Transverse colon (tissue), 4 donors: Measurements from ENCODE around the gene APOBEC2. TPM values are rescaled to one million over a fixed set of nuclear protein-coding genes. Genes with fewer than 3 reads are reported as not detected.
A peak's percentile ranks its signal among the peaks of the same experiment; 100 is the strongest.

Source experiments
- DNase-seq: peaks from one replicate; pipeline ENCODE4 v3.0.0-alpha.2; 2019
- H3K27ac ChIP-seq, 4 donors: fragments of 200-600 bp; sonication (generic); 2 replicates each; pipeline ENCODE4 v1.5.1; 2016 to 2018; ENCODE audit warnings: inconsistent platforms in 4 of 4
- H3K27me3 ChIP-seq: fragments of 200-600 bp; sonication (generic); 2 replicates; pipeline ENCODE4 v1.5.1; 2017; ENCODE audit warnings: inconsistent platforms
- H3K36me3 ChIP-seq, 4 donors: fragments of 200-600 bp; sonication (generic); 2 replicates each; pipeline ENCODE4 v1.5.1; 2017 to 2019; ENCODE audit warnings: inconsistent platforms in 4 of 4
- H3K4me1 ChIP-seq, 4 donors: fragments of 200-600 bp; sonication (generic); 2 replicates each; pipeline ENCODE4 v1.5.1; 2017 to 2020; ENCODE audit warnings: inconsistent platforms in 4 of 4
- H3K4me3 ChIP-seq, 4 donors: fragments of 200-600 bp; sonication (generic); 1 replicate in 1 of 4; 2 replicates in 3 of 4; pipeline versions ENCODE4 v1.5.1 to v1.6.1; 2017 to 2019; ENCODE audit warnings: inconsistent platforms in 4 of 4
- H3K9me3 ChIP-seq, 2 donors: fragments of 200-600 bp; sonication (generic); 2 replicates each; pipeline ENCODE4 v1.5.1; 2017 to 2019; ENCODE audit warnings: inconsistent platforms in 2 of 2
- EP300 ChIP-seq: sonication (generic); formaldehyde crosslinking; IDR thresholded peaks from one replicate; pipeline ENCODE4 v1.6.1; 2017; ENCODE audit warnings: antibody characterized with exemption, low read depth
- POLR2A ChIP-seq: fragments of 450-650 bp; IDR thresholded peaks from one replicate; pipeline ENCODE4 v1.6.1; 2016; ENCODE audit warnings: antibody characterized with exemption, mild to moderate bottlenecking, moderate library complexity
- POLR2AphosphoS5 ChIP-seq, 3 donors: sonication (generic); formaldehyde crosslinking; IDR thresholded peaks; one replicate each; pipeline ENCODE4 v1.6.1; 2016; ENCODE audit warnings: antibody characterized with exemption in 3 of 3
- WGBS, 2 donors: methylation state at CpG; one replicate each; pipeline ENCODE4 v1.1.5; 2018; ENCODE audit warnings: low coverage in 1 of 2; 5-methylcytosine and 5-hydroxymethylcytosine counted together
- in situ Hi-C, 4 donors: fragments of 200-750 bp; cut with MboI; loops; one replicate each; pipeline versions ENCODE4 v1.15.0 to v1.15.1; 2017; ENCODE audit warnings: low sequenced_read_pairs in 3 of 4, low pct_ligation_motif_present in 1 of 4, low pct_unique_long_range_greater_than_20kb in 1 of 4
- intact Hi-C: fragments of 100-400 bp; cut with DNase I; formaldehyde crosslinking; loops from one replicate; pipeline ENCODE4 v1.15.1; 2023; ENCODE audit warnings: low total_unique reads
- total RNA-seq, 4 donors: library from RNA; depleted of rRNA; stranded (reverse); fragments of >200 nt; gene quantifications; one replicate each; pipeline ENCODE4 v1.1.0, GENCODE V29; 2016
- TF ChIP-seq, protein P1 (sequence below), 5 experiments: fragments of 200-600 bp in 3 of 5; fragments of 450-650 bp in 2 of 5; sonication (generic) in 3 of 5; IDR thresholded peaks; 1 replicate in 2 of 5; 2 replicates in 3 of 5; pipeline ENCODE4 v1.5.1; 2016 to 2017; ENCODE audit warnings: antibody characterized with exemption in 5 of 5, inconsistent platforms in 3 of 5, mild to moderate bottlenecking in 2 of 5, moderate library complexity in 1 of 5

Gene APOBEC2
- total RNA-seq, 4 donors from 2014 or later, result not detected

GRCh38 chr6:41065550-41066026, 12.6 kb downstream of the APOBEC2 start:
- Histone ChIP-seq H3K36me3 (peaks cover 0 to 13% (median 3%) of the 10 kb centered on the region in 4 donors), H3K4me1 (peaks cover 5 to 45% (median 26%) of the 10 kb centered on the region in 4 donors), H3K4me3 (no peak overlapping the region), H3K27ac (peak overlapping the region; percentile 66 to 76 (median 68)), H3K9me3 (no peaks in the 10 kb centered on the region), H3K27me3 (no peaks in the 10 kb centered on the region)
- 55 to 73% methylated on average over 2 of the region's 2 CpGs for WGBS, 2 donors
- TF ChIP-seq EP300 (no peak), POLR2AphosphoS5 (IDR thresholded peaks at IDR 0.05) (no peak), POLR2A (no peak)
- TF ChIP-seq, protein P1, sequence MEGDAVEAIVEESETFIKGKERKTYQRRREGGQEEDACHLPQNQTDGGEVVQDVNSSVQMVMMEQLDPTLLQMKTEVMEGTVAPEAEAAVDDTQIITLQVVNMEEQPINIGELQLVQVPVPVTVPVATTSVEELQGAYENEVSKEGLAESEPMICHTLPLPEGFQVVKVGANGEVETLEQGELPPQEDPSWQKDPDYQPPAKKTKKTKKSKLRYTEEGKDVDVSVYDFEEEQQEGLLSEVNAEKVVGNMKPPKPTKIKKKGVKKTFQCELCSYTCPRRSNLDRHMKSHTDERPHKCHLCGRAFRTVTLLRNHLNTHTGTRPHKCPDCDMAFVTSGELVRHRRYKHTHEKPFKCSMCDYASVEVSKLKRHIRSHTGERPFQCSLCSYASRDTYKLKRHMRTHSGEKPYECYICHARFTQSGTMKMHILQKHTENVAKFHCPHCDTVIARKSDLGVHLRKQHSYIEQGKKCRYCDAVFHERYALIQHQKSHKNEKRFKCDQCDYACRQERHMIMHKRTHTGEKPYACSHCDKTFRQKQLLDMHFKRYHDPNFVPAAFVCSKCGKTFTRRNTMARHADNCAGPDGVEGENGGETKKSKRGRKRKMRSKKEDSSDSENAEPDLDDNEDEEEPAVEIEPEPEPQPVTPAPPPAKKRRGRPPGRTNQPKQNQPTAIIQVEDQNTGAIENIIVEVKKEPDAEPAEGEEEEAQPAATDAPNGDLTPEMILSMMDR (IDR thresholded peaks at IDR 0.05), result no peak
- in situ Hi-C loops, result no loop called here
- intact Hi-C loops, result loop anchor here (5.0 kb wide), 1 partner anchor 58 kb away; no protein-coding TSS in a partner anchor
- no peak for DNase-seq

DNA sequence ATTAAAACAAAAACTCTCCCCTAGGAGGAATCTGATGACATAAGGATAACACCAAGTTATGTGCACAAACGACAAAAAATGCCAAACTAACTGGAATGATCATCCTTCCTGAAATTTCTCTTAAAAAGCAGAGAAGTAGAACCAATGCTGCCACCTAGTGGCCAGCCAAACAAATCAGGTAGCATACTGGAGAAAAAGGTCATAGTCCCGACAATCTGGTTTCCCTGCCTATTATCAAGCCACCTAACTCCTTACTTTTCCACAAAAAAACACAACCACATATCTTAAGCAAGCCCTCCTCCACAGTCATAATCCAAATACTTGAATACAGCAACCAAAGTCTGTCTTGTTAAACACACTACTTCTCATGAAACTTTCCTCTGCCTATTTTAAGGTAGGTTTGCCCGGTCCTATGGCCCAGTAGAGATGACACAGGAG, 13.9 kb downstream of the APOBEC2 start:
- no peaks in the 10 kb centered on the region for H3K9me3 ChIP-seq
- DNase-seq, result peak; percentile 83
- H3K27me3 ChIP-seq, result no peaks in the 10 kb centered on the region
- no peak overlapping the region for H3K4me3 ChIP-seq
- WGBS, 2 donors, result 0 to 28% methylated on average over 1 to 3 of the region's 3 CpGs
- in situ Hi-C loops (no loop called here), intact Hi-C loops (loop anchor here (5.0 kb wide), 1 partner anchor 60 kb away; no protein-coding TSS in a partner anchor)
- peaks cover 9 to 54% (median 33%) of the 10 kb centered on the region in 4 donors for H3K4me1 ChIP-seq
- H3K27ac ChIP-seq, result peak overlapping the region in 2 of 4 donors; percentile 66 to 70
- no peak for TF ChIP-seq EP300
- TF ChIP-seq POLR2AphosphoS5 (IDR thresholded peaks at IDR 0.05), result no peak
- TF ChIP-seq POLR2A, result no peak
- TF ChIP-seq, protein P1 (IDR thresholded peaks at IDR 0.05), result peak; percentile 83 to 89 (median 87)
- peaks cover 0 to 13% (median 3%) of the 10 kb centered on the region in 4 donors for H3K36me3 ChIP-seq

DNA sequence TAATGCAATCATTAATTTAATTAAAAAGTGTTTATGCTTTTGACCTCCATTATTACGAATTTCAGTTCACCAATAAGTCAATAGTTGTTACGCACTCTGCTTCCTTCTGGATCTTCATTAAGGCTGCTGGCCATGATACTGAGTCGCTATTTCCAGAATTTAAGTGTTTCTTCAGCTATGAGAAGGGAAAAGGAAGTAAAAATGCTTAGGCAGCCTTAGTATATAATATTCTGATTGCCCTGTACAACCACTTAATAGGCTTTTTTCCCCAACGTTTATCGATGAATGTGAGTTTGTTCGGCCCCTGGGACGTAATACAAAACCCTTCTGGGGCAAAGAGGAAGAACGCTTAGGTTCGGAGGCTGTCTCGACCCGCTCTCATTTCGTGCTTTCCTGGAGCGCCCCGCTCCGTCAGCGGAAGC, 18.5 kb downstream of the APOBEC2 start:
- Histone ChIP-seq H3K27me3 (no peaks in the 10 kb centered on the region), H3K36me3 (peaks cover 0 to 9% (median 3%) of the 10 kb centered on the region in 4 donors), H3K4me3 (peak overlapping the region; percentile 59 to 95 (median 85)), H3K9me3 (no peaks in the 10 kb centered on the region), H3K4me1 (peaks cover 18 to 46% (median 31%) of the 10 kb centered on the region in 4 donors), H3K27ac (peak overlapping the region; percentile 98 to 100 (median 99))
- DNase-seq, result peak; percentile 86
- intact Hi-C loops, result no loop called here
- in situ Hi-C loops, result no loop called here
- WGBS, 2 donors, result 1 to 2% methylated on average over 14 to 16 of the region's 16 CpGs
- TF ChIP-seq POLR2A (no peak), POLR2AphosphoS5 (IDR thresholded peaks at IDR 0.05) (peak in 2 of 3 donors; percentile 90 to 92)

- DNase-seq, result peak; percentile 99
- intact Hi-C loops, result no loop called here
- Histone ChIP-seq H3K27ac (peak within 1 kb of the TSS; percentile 98 to 100 (median 99)), H3K9me3 (no peaks in the 10 kb centered on the region), H3K4me3 (peak within 1 kb of the TSS; percentile 75 to 95 (median 85)), H3K36me3 (peaks cover 0 to 9% (median 3%) of the 10 kb centered on the region in 4 donors), H3K27me3 (no peaks in the 10 kb centered on the region), H3K4me1 (peaks cover 18 to 46% (median 30%) of the 10 kb centered on the region in 4 donors)
- 0% methylated on average over 1 to 56 of the region's 63 CpGs for WGBS, 2 donors
- in situ Hi-C loops, result no loop called here
- TF ChIP-seq POLR2AphosphoS5 (IDR thresholded peaks at IDR 0.05) (peak; percentile 56 to 79 (median 69)), POLR2A (peak; percentile 92), EP300 (peak; percentile 26)
- TF ChIP-seq, protein P1 (IDR thresholded peaks at IDR 0.05), result peak in 1 of 5 experiments; percentile 18
Measured at GRCh38 chr6:41071923-41072835, 19.2 kb downstream of the APOBEC2 start, which contains the start of gene OARD1. Gene OARD1, minus strand, starts transcription at chr6:41072356. Its CDS starts 722 bp downstream, at chr6:41071634.
